Common myeloid progenitor, CD34-positive (primary cell): ENCODE data around the gene HSCB.
"Not testable (repeated sequence)": the region's sequence is repeated elsewhere in the genome, so short reads cannot be mapped to it uniquely, and the experiment has no call there.

ENCODE experiments used
- CTCF ChIA-PET: fragments of 350-600 bp; sonication (Branson Sonifier 250); formaldehyde crosslinking; loops from one replicate; lab custom pipeline; 2021; ENCODE audit warnings: antibody characterized with exemption; lab: Charles Lee
- POLR2A ChIA-PET: fragments of 350-600 bp; sonication (Branson Sonifier 250); formaldehyde crosslinking; loops from one replicate; lab custom pipeline; 2021; ENCODE audit warnings: antibody characterized with exemption; lab: Charles Lee
- DNase-seq, 3 donors: peaks; one replicate each; pipeline versions ENCODE4 v3.0.0 to v3.0.0-alpha.2; 2013
- H3K27ac ChIP-seq, 2 experiments: 1 replicate in 1 of 2; 2 replicates in 1 of 2; pipeline ENCODE4 v1.7.0; 2013; ENCODE audit warnings: inconsistent platforms in 2 of 2, low read length in 2 of 2, mild to moderate bottlenecking in 2 of 2, low read depth in 1 of 2, moderate library complexity in 1 of 2; ENCODE audit not compliant: severe bottlenecking in 2 of 2, insufficient read depth in 1 of 2, poor library complexity in 1 of 2
- H3K27me3 ChIP-seq, 5 experiments: replicated peaks in 2 of 5; 1 replicate in 3 of 5; 2 replicates in 2 of 5; pipeline versions ENCODE4 v1.6.1 to v1.7.0; 2013; ENCODE audit warnings: low read length in 4 of 5, mild to moderate bottlenecking in 2 of 5, moderate library complexity in 2 of 5, inconsistent platforms in 1 of 5; ENCODE audit not compliant: insufficient read depth in 5 of 5, control insufficient read depth in 4 of 5
- H3K36me3 ChIP-seq, 4 experiments: 1 replicate in 2 of 4; 2 replicates in 2 of 4; pipeline versions ENCODE4 v1.6.1 to v1.7.0; 2013; ENCODE audit warnings: low read length in 3 of 4, control low read depth in 1 of 4, mild to moderate bottlenecking in 1 of 4; ENCODE audit not compliant: control insufficient read depth in 4 of 4, insufficient read depth in 4 of 4
- H3K4me1 ChIP-seq, 4 experiments: 1 replicate in 3 of 4; 2 replicates in 1 of 4; pipeline versions ENCODE4 v1.6.1 to v1.7.1; 2013; ENCODE audit warnings: low read length in 3 of 4, mild to moderate bottlenecking in 3 of 4, control low read depth in 1 of 4, inconsistent platforms in 1 of 4, moderate library complexity in 1 of 4; ENCODE audit not compliant: control insufficient read depth in 4 of 4, insufficient read depth in 4 of 4; ENCODE audit errors: control extremely low read depth in 1 of 4
- H3K4me3 ChIP-seq, 7 experiments: 1 replicate in 4 of 7; 2 replicates in 3 of 7; pipeline versions ENCODE4 v1.5.1 to v1.7.0; 2013; ENCODE audit warnings: mild to moderate bottlenecking in 7 of 7, low read length in 6 of 7, moderate library complexity in 6 of 7, inconsistent platforms in 2 of 7, low read depth in 2 of 7, control low read depth in 1 of 7; ENCODE audit not compliant: insufficient read depth in 4 of 7, control insufficient read depth in 1 of 7; ENCODE audit errors: extremely low read depth in 1 of 7
- H3K9me3 ChIP-seq, 5 experiments: 1 replicate in 4 of 5; 2 replicates in 1 of 5; pipeline versions ENCODE4 v1.6.1 to v1.7.1; 2013; ENCODE audit warnings: low read length in 4 of 5, mild to moderate bottlenecking in 2 of 5, inconsistent platforms in 1 of 5, low read depth in 1 of 5, moderate library complexity in 1 of 5; ENCODE audit not compliant: control insufficient read depth in 4 of 5, insufficient read depth in 2 of 5; ENCODE audit errors: control extremely low read depth in 1 of 5
- WGBS: methylation state at CpG from one replicate; pipeline ENCODE4 v1.1.5; 2013; ENCODE audit not compliant: insufficient coverage; 5-methylcytosine and 5-hydroxymethylcytosine counted together

HSCB gene

GRCh38 chr22:28738876-28739275, 3.0 kb upstream of the HSCB start:
- CTCF ChIA-PET, POLR2A ChIA-PET, H3K27ac ChIP-seq, H3K27me3 ChIP-seq, DNase-seq, H3K4me3 ChIP-seq, H3K9me3 ChIP-seq: not testable (repeated sequence)
- H3K4me1 ChIP-seq = peaks cover 8 to 31% (median 15%) of the 10 kb centered on the region in 4 experiments
- H3K36me3 ChIP-seq = peaks cover 5 to 19% (median 12%) of the 10 kb centered on the region in 4 experiments
- WGBS = 100% methylated on average over 7 of the region's 8 CpGs

- peaks cover 8 to 32% (median 15%) of the 10 kb centered on the region in 4 experiments for H3K4me1 ChIP-seq
- CTCF ChIA-PET = no interaction called here
These were observed 547 bp upstream of the HSCB start for GRCh38 chr22:28741200-28741784.

GRCh38 chr22:28742562-28742962, 723 bp downstream of the HSCB start:
- Histone ChIP-seq H3K36me3 (peaks cover 7 to 35% (median 34%) of the 10 kb centered on the region in 4 experiments), H3K4me1 (peaks cover 8 to 32% (median 15%) of the 10 kb centered on the region in 4 experiments), H3K27ac (peak overlapping the region; percentile 15 to 83), H3K27me3 (no peaks in the 10 kb centered on the region), H3K4me3 (peak overlapping the region; percentile 82 to 97 (median 97)), H3K9me3 (no peaks in the 10 kb centered on the region)
- CTCF ChIA-PET = no interaction called here
- POLR2A ChIA-PET = no interaction called here
- 3% methylated on average over 10 of the region's 10 CpGs for WGBS
- DNase-seq = no peak

More at GRCh38 chr22:28741200-28741784, 547 bp upstream of the HSCB start:
- H3K27ac ChIP-seq = peak overlapping the region; percentile 12 to 83
- peak overlapping the region; percentile 82 to 97 (median 97) for H3K4me3 ChIP-seq
- POLR2A ChIA-PET = interaction anchor here (1.2 kb wide), 1 partner anchor 31 kb away, joined by 4 read pairs; the partner anchor contains the start of gene CCDC117
- H3K36me3 ChIP-seq = peaks cover 3 to 30% (median 24%) of the 10 kb centered on the region in 4 experiments
- WGBS = 9% methylated on average over 6 of the region's 18 CpGs
- H3K27me3 ChIP-seq = no peaks in the 10 kb centered on the region
- no peak for DNase-seq
- H3K9me3 ChIP-seq = no peaks in the 10 kb centered on the region

- 92% methylated on average over 3 of the region's 3 CpGs for WGBS
- no peaks in the 10 kb centered on the region for H3K27me3 ChIP-seq
- no peaks in the 10 kb centered on the region for H3K9me3 ChIP-seq
- ChIA-PET CTCF (no interaction called here), POLR2A (no interaction called here)
- H3K4me3 ChIP-seq = no peak overlapping the region
- H3K27ac ChIP-seq = no peak overlapping the region
- DNase-seq = no peak
- H3K36me3 ChIP-seq = peaks cover 9 to 39% (median 34%) of the 10 kb centered on the region in 4 experiments
- peaks cover 8 to 40% (median 19%) of the 10 kb centered on the region in 4 experiments for H3K4me1 ChIP-seq
These were observed 2.0 kb downstream of the HSCB start for GRCh38 chr22:28743852-28744251.

GRCh38 chr22:28750471-28750881, 8.6 kb downstream of the HSCB start:
- Histone ChIP-seq H3K4me3 (no peak overlapping the region), H3K27ac (no peak overlapping the region), H3K27me3 (no peaks in the 10 kb centered on the region), H3K9me3 (no peaks in the 10 kb centered on the region), H3K4me1 (peaks cover 0 to 16% (median 9%) of the 10 kb centered on the region in 4 experiments), H3K36me3 (peaks cover 9 to 40% (median 23%) of the 10 kb centered on the region in 4 experiments)
- WGBS = 100% methylated on average over 2 of the region's 6 CpGs
- POLR2A ChIA-PET = no interaction called here
- no peak for DNase-seq
- CTCF ChIA-PET = interaction anchor here (1.3 kb wide), 1 partner anchor 15 kb away, joined by 5 read pairs; no protein-coding TSS in a partner anchor

GRCh38 chr22:28754512-28754911, 12.7 kb downstream of the HSCB start:
- peaks cover 3 to 15% (median 13%) of the 10 kb centered on the region in 4 experiments for H3K36me3 ChIP-seq
- POLR2A ChIA-PET = interaction anchor here (0.7 kb wide), 1 partner anchor 18 kb away, joined by 6 read pairs; the partner anchor contains the start of gene CCDC117
- CTCF ChIA-PET, H3K27ac ChIP-seq, H3K27me3 ChIP-seq, H3K4me3 ChIP-seq, H3K9me3 ChIP-seq, DNase-seq, H3K4me1 ChIP-seq: not testable (repeated sequence)
- 100% methylated on average over 1 of the region's 3 CpGs for WGBS

- WGBS = 100% methylated on average over 2 of the region's 3 CpGs
- Histone ChIP-seq H3K9me3 (no peaks in the 10 kb centered on the region), H3K36me3 (peaks cover 0 to 9% (median 1%) of the 10 kb centered on the region in 4 experiments), H3K4me3 (no peak overlapping the region), H3K27ac (no peak overlapping the region), H3K27me3 (no peaks in the 10 kb centered on the region), H3K4me1 (peaks cover 0 to 7% (median 3%) of the 10 kb centered on the region in 4 experiments)
- ChIA-PET CTCF (no interaction called here), POLR2A (interaction anchor here (0.7 kb wide), 2 partner anchors 32 to 72 kb away, joined by 3 to 6 read pairs; no protein-coding TSS in a partner anchor)
- DNase-seq = no peak
These were observed 18.2 kb downstream of the HSCB start for GRCh38 chr22:28759861-28760560.
